ENCODE data around the gene TACR1.

DNA sequence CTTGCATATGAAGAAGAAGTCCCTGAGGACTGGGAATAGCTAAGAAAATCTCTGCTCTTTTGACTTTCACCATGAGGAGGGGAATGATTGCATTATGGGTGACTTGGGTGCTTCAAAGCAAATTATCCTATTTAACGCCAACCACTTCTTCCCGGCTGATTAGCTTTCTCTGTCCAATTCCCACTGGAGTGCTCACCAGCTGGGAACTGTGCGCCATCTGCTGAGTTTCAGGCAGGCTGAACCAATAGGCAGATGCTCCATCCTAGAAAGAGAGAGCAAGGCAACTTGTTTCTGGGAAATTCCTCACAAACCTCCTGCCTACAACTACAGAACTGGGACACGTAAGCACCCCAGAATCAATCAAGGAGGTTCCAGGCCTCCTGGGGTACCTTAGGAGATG, 191.5 kb downstream of the TACR1 start:
- TF ChIP-seq, protein P1, sequence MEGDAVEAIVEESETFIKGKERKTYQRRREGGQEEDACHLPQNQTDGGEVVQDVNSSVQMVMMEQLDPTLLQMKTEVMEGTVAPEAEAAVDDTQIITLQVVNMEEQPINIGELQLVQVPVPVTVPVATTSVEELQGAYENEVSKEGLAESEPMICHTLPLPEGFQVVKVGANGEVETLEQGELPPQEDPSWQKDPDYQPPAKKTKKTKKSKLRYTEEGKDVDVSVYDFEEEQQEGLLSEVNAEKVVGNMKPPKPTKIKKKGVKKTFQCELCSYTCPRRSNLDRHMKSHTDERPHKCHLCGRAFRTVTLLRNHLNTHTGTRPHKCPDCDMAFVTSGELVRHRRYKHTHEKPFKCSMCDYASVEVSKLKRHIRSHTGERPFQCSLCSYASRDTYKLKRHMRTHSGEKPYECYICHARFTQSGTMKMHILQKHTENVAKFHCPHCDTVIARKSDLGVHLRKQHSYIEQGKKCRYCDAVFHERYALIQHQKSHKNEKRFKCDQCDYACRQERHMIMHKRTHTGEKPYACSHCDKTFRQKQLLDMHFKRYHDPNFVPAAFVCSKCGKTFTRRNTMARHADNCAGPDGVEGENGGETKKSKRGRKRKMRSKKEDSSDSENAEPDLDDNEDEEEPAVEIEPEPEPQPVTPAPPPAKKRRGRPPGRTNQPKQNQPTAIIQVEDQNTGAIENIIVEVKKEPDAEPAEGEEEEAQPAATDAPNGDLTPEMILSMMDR (conservative IDR thresholded peaks at IDR 0.05; ENCODE audit: low read depth in 2 of 2), result peak in 1 of 2 experiments; percentile 27; a peak in 1 of 4 replicates
- TF ChIP-seq EZH2phosphoT487 (IDR thresholded peaks at IDR 0.05; ENCODE audit: unreplicated experiment) (no peak), POLR2AphosphoS5 (IDR thresholded peaks at IDR 0.05; ENCODE audit: low read depth) (no peak)
- TF ChIP-seq, protein P2, sequence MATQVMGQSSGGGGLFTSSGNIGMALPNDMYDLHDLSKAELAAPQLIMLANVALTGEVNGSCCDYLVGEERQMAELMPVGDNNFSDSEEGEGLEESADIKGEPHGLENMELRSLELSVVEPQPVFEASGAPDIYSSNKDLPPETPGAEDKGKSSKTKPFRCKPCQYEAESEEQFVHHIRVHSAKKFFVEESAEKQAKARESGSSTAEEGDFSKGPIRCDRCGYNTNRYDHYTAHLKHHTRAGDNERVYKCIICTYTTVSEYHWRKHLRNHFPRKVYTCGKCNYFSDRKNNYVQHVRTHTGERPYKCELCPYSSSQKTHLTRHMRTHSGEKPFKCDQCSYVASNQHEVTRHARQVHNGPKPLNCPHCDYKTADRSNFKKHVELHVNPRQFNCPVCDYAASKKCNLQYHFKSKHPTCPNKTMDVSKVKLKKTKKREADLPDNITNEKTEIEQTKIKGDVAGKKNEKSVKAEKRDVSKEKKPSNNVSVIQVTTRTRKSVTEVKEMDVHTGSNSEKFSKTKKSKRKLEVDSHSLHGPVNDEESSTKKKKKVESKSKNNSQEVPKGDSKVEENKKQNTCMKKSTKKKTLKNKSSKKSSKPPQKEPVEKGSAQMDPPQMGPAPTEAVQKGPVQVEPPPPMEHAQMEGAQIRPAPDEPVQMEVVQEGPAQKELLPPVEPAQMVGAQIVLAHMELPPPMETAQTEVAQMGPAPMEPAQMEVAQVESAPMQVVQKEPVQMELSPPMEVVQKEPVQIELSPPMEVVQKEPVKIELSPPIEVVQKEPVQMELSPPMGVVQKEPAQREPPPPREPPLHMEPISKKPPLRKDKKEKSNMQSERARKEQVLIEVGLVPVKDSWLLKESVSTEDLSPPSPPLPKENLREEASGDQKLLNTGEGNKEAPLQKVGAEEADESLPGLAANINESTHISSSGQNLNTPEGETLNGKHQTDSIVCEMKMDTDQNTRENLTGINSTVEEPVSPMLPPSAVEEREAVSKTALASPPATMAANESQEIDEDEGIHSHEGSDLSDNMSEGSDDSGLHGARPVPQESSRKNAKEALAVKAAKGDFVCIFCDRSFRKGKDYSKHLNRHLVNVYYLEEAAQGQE (IDR thresholded peaks at IDR 0.05; ENCODE audit: unreplicated experiment), result no peak

Data from GM23338 (cell line).